Measurements from ENCODE around the gene ATP4B.

DNA sequence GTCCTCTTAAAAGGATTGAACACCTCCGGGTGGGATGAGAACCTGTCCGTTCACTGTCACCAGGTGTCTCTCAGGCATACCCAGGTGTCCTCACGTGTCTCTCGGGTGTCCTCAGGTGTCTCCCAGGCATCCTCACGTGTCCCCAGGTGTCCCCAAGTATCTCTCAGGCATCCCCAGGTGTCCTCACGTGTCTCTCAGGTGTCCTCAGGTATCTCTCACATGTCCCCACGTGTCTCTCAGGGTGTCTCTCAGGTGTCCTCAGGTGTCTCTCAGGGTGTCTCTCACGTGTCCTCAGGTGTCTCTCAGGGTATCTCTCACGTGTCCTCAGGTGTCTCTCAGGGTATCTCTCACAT lies 33.8 kb downstream of the ATP4B start:
- no peak for TF ChIP-seq EZH2 (IDR thresholded peaks at IDR 0.05; ENCODE audit: borderline replicate concordance, low read length)
- TF ChIP-seq, protein P1, sequence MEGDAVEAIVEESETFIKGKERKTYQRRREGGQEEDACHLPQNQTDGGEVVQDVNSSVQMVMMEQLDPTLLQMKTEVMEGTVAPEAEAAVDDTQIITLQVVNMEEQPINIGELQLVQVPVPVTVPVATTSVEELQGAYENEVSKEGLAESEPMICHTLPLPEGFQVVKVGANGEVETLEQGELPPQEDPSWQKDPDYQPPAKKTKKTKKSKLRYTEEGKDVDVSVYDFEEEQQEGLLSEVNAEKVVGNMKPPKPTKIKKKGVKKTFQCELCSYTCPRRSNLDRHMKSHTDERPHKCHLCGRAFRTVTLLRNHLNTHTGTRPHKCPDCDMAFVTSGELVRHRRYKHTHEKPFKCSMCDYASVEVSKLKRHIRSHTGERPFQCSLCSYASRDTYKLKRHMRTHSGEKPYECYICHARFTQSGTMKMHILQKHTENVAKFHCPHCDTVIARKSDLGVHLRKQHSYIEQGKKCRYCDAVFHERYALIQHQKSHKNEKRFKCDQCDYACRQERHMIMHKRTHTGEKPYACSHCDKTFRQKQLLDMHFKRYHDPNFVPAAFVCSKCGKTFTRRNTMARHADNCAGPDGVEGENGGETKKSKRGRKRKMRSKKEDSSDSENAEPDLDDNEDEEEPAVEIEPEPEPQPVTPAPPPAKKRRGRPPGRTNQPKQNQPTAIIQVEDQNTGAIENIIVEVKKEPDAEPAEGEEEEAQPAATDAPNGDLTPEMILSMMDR (IDR thresholded peaks at IDR 0.05; ENCODE audit: low read length), result no peak
